H9 (cell line): Measurements from ENCODE around the gene NKX1-2. TPM values are rescaled to one million over a fixed set of nuclear protein-coding genes. Genes with fewer than 3 reads are reported as not detected.

Experiments
- DNase-seq: peaks from one replicate; pipeline ENCODE4 v3.0.0-alpha.2; 2017
- H2AFZ ChIP-seq: one replicate; pipeline ENCODE4 v1.6.1; 2013; ENCODE audit warnings: mild to moderate bottlenecking, low read length, control low read depth, moderate library complexity
- H2AK5ac ChIP-seq: 2 replicates; pipeline ENCODE4 v1.6.1; 2013; ENCODE audit warnings: low read length, control low read depth, mixed read lengths; ENCODE audit not compliant: insufficient read length
- H2BK120ac ChIP-seq: one replicate; pipeline ENCODE4 v1.6.1; 2013; ENCODE audit warnings: low read depth, mild to moderate bottlenecking, low read length, control low read depth, inconsistent platforms; ENCODE audit not compliant: poor library complexity, severe bottlenecking
- H2BK12ac ChIP-seq: 2 replicates; pipeline ENCODE4 v1.6.1; 2013; ENCODE audit warnings: low read length, control low read depth, mixed read lengths, low read depth; ENCODE audit not compliant: insufficient read length
- H2BK15ac ChIP-seq: 2 replicates; pipeline ENCODE4 v1.6.1; 2013; ENCODE audit warnings: low read depth, low read length, control low read depth
- H2BK20ac ChIP-seq: one replicate; pipeline ENCODE4 v1.6.1; 2013; ENCODE audit warnings: low read depth, mild to moderate bottlenecking, low read length, control low read depth, inconsistent platforms; ENCODE audit not compliant: poor library complexity, severe bottlenecking
- H2BK5ac ChIP-seq: 2 replicates; pipeline ENCODE4 v1.6.1; 2013; ENCODE audit warnings: low read length, control low read depth, mixed read lengths; ENCODE audit not compliant: insufficient read length
- H3K14ac ChIP-seq: 2 replicates; pipeline ENCODE4 v1.6.1; 2013; ENCODE audit warnings: low read length, control low read depth; ENCODE audit not compliant: insufficient read depth
- H3K18ac ChIP-seq: 2 replicates; pipeline ENCODE4 v1.6.1; 2013; ENCODE audit warnings: low read depth, mild to moderate bottlenecking, mixed read lengths, low read length, control low read depth; ENCODE audit not compliant: insufficient read length
- H3K23ac ChIP-seq: 2 replicates; pipeline ENCODE4 v1.6.1; 2013; ENCODE audit warnings: low read length, control low read depth, mixed read lengths, low read depth; ENCODE audit not compliant: insufficient read length
- H3K23me2 ChIP-seq: 2 replicates; pipeline ENCODE4 v1.6.1; 2013; ENCODE audit warnings: low read depth, mild to moderate bottlenecking, mixed read lengths, low read length, control low read depth; ENCODE audit not compliant: insufficient read length, poor library complexity, severe bottlenecking
- H3K27ac ChIP-seq: 2 replicates; pipeline ENCODE4 v1.5.1; 2013; ENCODE audit warnings: low read length, control low read depth, mixed read lengths, low read depth; ENCODE audit not compliant: insufficient read length
- H3K27me3 ChIP-seq: 2 replicates; pipeline ENCODE4 v1.6.1; 2013; ENCODE audit warnings: low read length, control low read depth, inconsistent platforms; ENCODE audit not compliant: insufficient read depth
- H3K4ac ChIP-seq: 2 replicates; pipeline ENCODE4 v1.6.1; 2013; ENCODE audit warnings: low read depth, mild to moderate bottlenecking, control low read depth, inconsistent platforms, low read length, moderate library complexity
- H3K4me1 ChIP-seq: 2 replicates; pipeline ENCODE4 v1.6.1; 2013; ENCODE audit warnings: low read length, control low read depth, inconsistent platforms; ENCODE audit not compliant: insufficient read depth
- H3K4me2 ChIP-seq: 2 replicates; pipeline ENCODE4 v1.6.1; 2013; ENCODE audit warnings: low read length, control low read depth, mixed read lengths; ENCODE audit not compliant: insufficient read length, insufficient read depth
- H3K56ac ChIP-seq: 2 replicates; pipeline ENCODE4 v1.6.1; 2013; ENCODE audit warnings: low read depth, mild to moderate bottlenecking, mixed read lengths, low read length, control low read depth; ENCODE audit not compliant: insufficient read length
- H3K79me1 ChIP-seq: 2 replicates; pipeline ENCODE4 v1.6.1; 2013; ENCODE audit warnings: low read depth, mild to moderate bottlenecking, moderate library complexity, low read length, control low read depth, inconsistent platforms; ENCODE audit not compliant: insufficient read depth, poor library complexity, severe bottlenecking
- H3K79me2 ChIP-seq: 2 replicates; pipeline ENCODE4 v1.6.1; 2013; ENCODE audit warnings: low read length, control low read depth, inconsistent platforms; ENCODE audit not compliant: insufficient read depth
- H3K9ac ChIP-seq: 2 replicates; pipeline ENCODE4 v1.6.1; 2013; ENCODE audit warnings: low read length, control low read depth, mixed read lengths; ENCODE audit not compliant: insufficient read length; ENCODE audit errors: extremely low read depth
- H3K9me3 ChIP-seq: one replicate; pipeline ENCODE4 v1.6.1; 2013; ENCODE audit warnings: low read depth, low read length, inconsistent platforms; ENCODE audit not compliant: control insufficient read depth
- H3T11ph ChIP-seq: one replicate; pipeline ENCODE4 v1.6.1; 2013; ENCODE audit warnings: mild to moderate bottlenecking, low read length, control low read depth, inconsistent platforms
- H4K20me1 ChIP-seq: one replicate; pipeline ENCODE4 v1.6.1; 2013; ENCODE audit not compliant: control insufficient read depth, insufficient read length, insufficient read depth
- H4K5ac ChIP-seq: 2 replicates; pipeline ENCODE4 v1.6.1; 2013; ENCODE audit warnings: low read depth, mild to moderate bottlenecking, mixed read lengths, low read length, control low read depth; ENCODE audit not compliant: insufficient read length
- H4K8ac ChIP-seq: replicated peaks from 2 replicates; pipeline ENCODE4 v1.6.1; 2013; ENCODE audit warnings: low read length, control low read depth, mixed read lengths, low read depth; ENCODE audit not compliant: insufficient read length
- H4K91ac ChIP-seq: 2 replicates; pipeline ENCODE4 v1.6.1; 2013; ENCODE audit warnings: low read depth, mild to moderate bottlenecking, moderate library complexity, mixed read lengths, low read length, control low read depth; ENCODE audit not compliant: insufficient read length
- H3K27ac Mint-ChIP-seq, 3 experiments: 2 replicates in 2 of 3; 3 replicates in 1 of 3; pipeline ENCODE4 v1.8.0; 2020 to 2021; ENCODE audit warnings: mixed read lengths in 3 of 3, mild to moderate bottlenecking in 1 of 3, moderate library complexity in 1 of 3
- H3K27me3 Mint-ChIP-seq: 2 replicates; pipeline ENCODE4 v1.8.0; 2021; ENCODE audit warnings: low read depth, mild to moderate bottlenecking, moderate library complexity, mixed read lengths
- H3K36me3 Mint-ChIP-seq, 3 experiments: 2 replicates in 2 of 3; 3 replicates in 1 of 3; pipeline ENCODE4 v1.8.0; 2020 to 2021; ENCODE audit warnings: low read depth in 3 of 3, mixed read lengths in 3 of 3; ENCODE audit not compliant: insufficient read depth in 1 of 3
- H3K4me1 Mint-ChIP-seq, 2 experiments: 2 replicates each; pipeline ENCODE4 v1.8.0; 2020; ENCODE audit warnings: mixed read lengths in 2 of 2
- H3K4me3 Mint-ChIP-seq, 2 experiments: 2 replicates in 1 of 2; 3 replicates in 1 of 2; pipeline ENCODE4 v1.8.0; 2020 to 2021; ENCODE audit warnings: mild to moderate bottlenecking in 2 of 2, mixed read lengths in 2 of 2, moderate library complexity in 1 of 2
- H3K9me3 Mint-ChIP-seq, 2 experiments: 2 replicates in 1 of 2; 3 replicates in 1 of 2; pipeline ENCODE4 v1.8.0; 2020; ENCODE audit warnings: mild to moderate bottlenecking in 2 of 2, mixed read lengths in 2 of 2, moderate library complexity in 1 of 2
- CTCF ChIP-seq: fragments of 200-600 bp; sonication (generic); conservative IDR thresholded peaks from 3 replicates; pipeline ENCODE4 v1.8.0; 2021; ENCODE audit warnings: antibody characterized with exemption, mild to moderate bottlenecking
- WGBS: extraction: QIAGEN DNeasy Blood & Tissue Kit; methylation state at CpG from one replicate; pipeline ENCODE4 v1.1.7; 2013; ENCODE audit warnings: missing lambda C conversion rate, low lambda C conversion rate, mixed read lengths; ENCODE audit not compliant: insufficient read length; ENCODE audit errors: extremely low coverage; 5-methylcytosine and 5-hydroxymethylcytosine counted together
- total RNA-seq: library from RNA; stranded (reverse); gene quantifications from 2 replicates; pipeline ENCODE4 v1.2.1, GENCODE V29; 2021

The NKX1-2 gene
- total RNA-seq, 1 experiment from 2014 or later, result 15.3 TPM

GRCh38 chr10:124469956-124470484 lies 20.2 kb upstream of the NKX1-2 start:
- Mint-ChIP-seq H3K27me3 (peaks cover 9% of the 10 kb centered on the region), H3K27ac (peak overlapping the region; percentile 32 to 94 (median 94)), H3K36me3 (no peaks in the 10 kb centered on the region), H3K4me3 (peak overlapping the region; percentile 25 to 33; a peak in 3 of 5 replicates), H3K4me1 (peaks cover 55 to 62% of the 10 kb centered on the region in 2 experiments), H3K9me3 (no peaks in the 10 kb centered on the region)
- H3K4ac ChIP-seq, result no peak overlapping the region
- no peak for TF ChIP-seq CTCF
- no peak overlapping the region for H2BK20ac ChIP-seq
- no peak overlapping the region for H2AK5ac ChIP-seq
- H2BK5ac ChIP-seq, result no peak overlapping the region
- H4K8ac ChIP-seq, result no peak overlapping the region
- no peak overlapping the region for H4K91ac ChIP-seq
- peak overlapping the region; percentile 1 for H3K27ac ChIP-seq
- H3K79me1 ChIP-seq, result no peaks in the 10 kb centered on the region
- H4K5ac ChIP-seq, result no peak overlapping the region
- peak; percentile 95 for DNase-seq
- no peak overlapping the region for H2BK120ac ChIP-seq
- H3K4me1 ChIP-seq, result peaks cover 15% of the 10 kb centered on the region; the same call in 1 of the 2 replicates
- H3K9ac ChIP-seq, result no peak overlapping the region
- 0 out of 2 replicates have a peak overlapping the region, but pooled peaks have one; percentile 3 for H3K14ac ChIP-seq
- H3K4me2 ChIP-seq, result no peak overlapping the region
- H3K18ac ChIP-seq, result no peak overlapping the region
- H3T11ph ChIP-seq, result no peak overlapping the region
- no CpG with 5 or more reads among the region's 20 CpGs for WGBS
- no peaks in the 10 kb centered on the region for H3K9me3 ChIP-seq
- H3K79me2 ChIP-seq, result no peaks in the 10 kb centered on the region
- no peaks in the 10 kb centered on the region for H3K23me2 ChIP-seq
- no peak overlapping the region for H2BK12ac ChIP-seq
- peaks cover 3% of the 10 kb centered on the region for H4K20me1 ChIP-seq
- no peaks in the 10 kb centered on the region for H3K27me3 ChIP-seq
- no peak overlapping the region for H2BK15ac ChIP-seq
- H2AFZ ChIP-seq, result no peak overlapping the region
- no peak overlapping the region for H3K23ac ChIP-seq
- H3K56ac ChIP-seq, result no peak overlapping the region
